Cerebellar cortex (tissue), 1 donor: ENCODE measurements around the gene LAMA1.
A peak's percentile ranks its signal among the peaks of the same experiment; 100 is the strongest.

Experiments used
- DNase-seq: peaks from one replicate; pipeline ENCODE4 v3.0.0-alpha.2; 2015; ENCODE audit warnings: low spot score

LAMA1 gene

GRCh38 chr18:7112936-7113335 lies 4.7 kb downstream of the LAMA1 start:
- no peak for DNase-seq

- DNase-seq, result no peak
Observed at GRCh38 chr18:7111134-7111533, 6.5 kb downstream of the LAMA1 start.

GRCh38 chr18:7105943-7106342 lies 11.7 kb downstream of the LAMA1 start:
- DNase-seq, result no peak

GRCh38 chr18:7105268-7105667 lies 12.3 kb downstream of the LAMA1 start:
- no peak for DNase-seq

GRCh38 chr18:7104649-7105048 lies 12.9 kb downstream of the LAMA1 start:
- DNase-seq, result no peak

GRCh38 chr18:7102131-7102530 lies 15.5 kb downstream of the LAMA1 start:
- no peak for DNase-seq

- no peak for DNase-seq
Observed at GRCh38 chr18:7096838-7097237, 20.8 kb downstream of the LAMA1 start.

- no peak for DNase-seq
Observed at GRCh38 chr18:7094427-7094826, 23.2 kb downstream of the LAMA1 start.

GRCh38 chr18:7090771-7091170 lies 26.8 kb downstream of the LAMA1 start:
- no peak for DNase-seq

- no peak for DNase-seq
Observed at GRCh38 chr18:7089369-7089768, 28.2 kb downstream of the LAMA1 start.

- DNase-seq, result no peak
Observed at GRCh38 chr18:7084080-7085065, 33.2 kb downstream of the LAMA1 start.

GRCh38 chr18:7082671-7083070 lies 34.9 kb downstream of the LAMA1 start:
- no peak for DNase-seq

- DNase-seq, result no peak
Observed at GRCh38 chr18:7079231-7079630, 38.4 kb downstream of the LAMA1 start.

GRCh38 chr18:7072593-7072992 lies 45.0 kb downstream of the LAMA1 start:
- no peak for DNase-seq

- no peak for DNase-seq
Observed at GRCh38 chr18:7071600-7071999, 46.0 kb downstream of the LAMA1 start.

- no peak for DNase-seq
Observed at GRCh38 chr18:7070466-7070865, 47.1 kb downstream of the LAMA1 start.

- DNase-seq, result peak; percentile 35
Observed at GRCh38 chr18:7068871-7069590, 48.6 kb downstream of the LAMA1 start.

GRCh38 chr18:7066965-7067555 lies 50.5 kb downstream of the LAMA1 start:
- peak; percentile 47 for DNase-seq

GRCh38 chr18:7065736-7066135 lies 51.9 kb downstream of the LAMA1 start:
- DNase-seq, result no peak

GRCh38 chr18:7064346-7064745 lies 53.3 kb downstream of the LAMA1 start:
- no peak for DNase-seq

GRCh38 chr18:7062811-7063210 lies 54.8 kb downstream of the LAMA1 start:
- no peak for DNase-seq

GRCh38 chr18:7062236-7062635 lies 55.4 kb downstream of the LAMA1 start:
- DNase-seq, result no peak

- DNase-seq, result no peak
Observed at GRCh38 chr18:7059276-7059675, 58.3 kb downstream of the LAMA1 start.
